ENCODE measurements around the gene ARMC9.
"Not testable (repeated sequence)": the region's sequence is repeated elsewhere in the genome, so short reads cannot be mapped to it uniquely, and the experiment has no call there.

Gene ARMC9

GRCh38 chr2:231371430-231372054 lies 173.1 kb downstream of the ARMC9 start:
- DNase-seq (ENCODE audit: extremely low spot score), result no peak
- POLR2A ChIA-PET, result no interaction called here
- CTCF ChIA-PET, result interaction anchor here (1.0 to 2.2 kb wide), 4 partner anchors 10 to 267 kb away, joined by 3 to 9 read pairs (median 4); no protein-coding TSS in a partner anchor
- TF ChIP-seq CTCF (IDR thresholded peaks at IDR 0.05; ENCODE audit: control extremely low read depth, extremely low read depth, low read depth, missing control alignments), result no peak

- no peak for DNase-seq (ENCODE audit: extremely low spot score)
- no peak for TF ChIP-seq CTCF (IDR thresholded peaks at IDR 0.05; ENCODE audit: control extremely low read depth, extremely low read depth, low read depth, missing control alignments)
- ChIA-PET CTCF (interaction anchor here (1.0 to 2.4 kb wide), 6 partner anchors 8 to 268 kb away, joined by 3 to 7 read pairs (median 4); no protein-coding TSS in a partner anchor), POLR2A (no interaction called here)
These were observed 173.9 kb downstream of the ARMC9 start for GRCh38 chr2:231372326-231372725.

- no peak for DNase-seq (ENCODE audit: extremely low spot score)
- CTCF ChIA-PET, result interaction anchor here (0.8 to 2.4 kb wide), 5 partner anchors 9 to 39 kb away, joined by 3 to 7 read pairs (median 4); no protein-coding TSS in a partner anchor
- POLR2A ChIA-PET, result no interaction called here
- no peak for TF ChIP-seq CTCF (IDR thresholded peaks at IDR 0.05; ENCODE audit: control extremely low read depth, extremely low read depth, low read depth, missing control alignments)
These were observed 174.8 kb downstream of the ARMC9 start for GRCh38 chr2:231373184-231373583.

GRCh38 chr2:231373786-231374349 lies 175.4 kb downstream of the ARMC9 start:
- no peak for TF ChIP-seq CTCF (IDR thresholded peaks at IDR 0.05; ENCODE audit: control extremely low read depth, extremely low read depth, low read depth, missing control alignments)
- ChIA-PET CTCF (interaction anchor here (0.8 to 2.4 kb wide), 5 partner anchors 10 to 39 kb away, joined by 3 to 7 read pairs (median 4); no protein-coding TSS in a partner anchor), POLR2A (no interaction called here)
- no peak for DNase-seq (ENCODE audit: extremely low spot score)

GRCh38 chr2:231374771-231375170 lies 176.3 kb downstream of the ARMC9 start:
- CTCF ChIA-PET, result interaction anchor here (1.3 to 1.5 kb wide), 3 partner anchors 11 to 31 kb away, joined by 4 to 5 read pairs (median 4); no protein-coding TSS in a partner anchor

GRCh38 chr2:231375994-231376615 lies 177.7 kb downstream of the ARMC9 start:
- POLR2A ChIA-PET; DNase-seq (ENCODE audit: extremely low spot score); CTCF ChIA-PET: not testable (repeated sequence)

More at GRCh38 chr2:231374771-231375170, 176.3 kb downstream of the ARMC9 start:
- TF ChIP-seq CTCF (IDR thresholded peaks at IDR 0.05; ENCODE audit: control extremely low read depth, extremely low read depth, low read depth, missing control alignments), result no peak
- POLR2A ChIA-PET, result no interaction called here
- no peak for DNase-seq (ENCODE audit: extremely low spot score)

- no peak for TF ChIP-seq CTCF (IDR thresholded peaks at IDR 0.05; ENCODE audit: control extremely low read depth, extremely low read depth, low read depth, missing control alignments)
- ChIA-PET POLR2A (no interaction called here), CTCF (interaction anchor here (1.1 to 2.2 kb wide), 4 partner anchors 10 to 24 kb away, joined by 3 to 11 read pairs (median 4); no protein-coding TSS in a partner anchor)
- DNase-seq (ENCODE audit: extremely low spot score), result no peak
These were observed 178.4 kb downstream of the ARMC9 start for GRCh38 chr2:231376857-231377256.

Data from GM10248 (cell line).